GM21737 (cell line): Measurements from ENCODE around the gene GRIK1.
A peak's percentile ranks its signal among the peaks of the same experiment; 100 is the strongest.

Source experiments
- ATAC-seq: cut with Tn5 transposase; IDR thresholded peaks from one replicate; pipeline ENCODE4 v1.9.1; 2021; ENCODE audit warnings: mild to moderate bottlenecking, moderate library complexity; ENCODE audit not compliant: unreplicated experiment

The GRIK1 gene

GRCh38 chr21:29920938-29921337, 18.9 kb downstream of the GRIK1 start:
- ATAC-seq, result no peak

DNA sequence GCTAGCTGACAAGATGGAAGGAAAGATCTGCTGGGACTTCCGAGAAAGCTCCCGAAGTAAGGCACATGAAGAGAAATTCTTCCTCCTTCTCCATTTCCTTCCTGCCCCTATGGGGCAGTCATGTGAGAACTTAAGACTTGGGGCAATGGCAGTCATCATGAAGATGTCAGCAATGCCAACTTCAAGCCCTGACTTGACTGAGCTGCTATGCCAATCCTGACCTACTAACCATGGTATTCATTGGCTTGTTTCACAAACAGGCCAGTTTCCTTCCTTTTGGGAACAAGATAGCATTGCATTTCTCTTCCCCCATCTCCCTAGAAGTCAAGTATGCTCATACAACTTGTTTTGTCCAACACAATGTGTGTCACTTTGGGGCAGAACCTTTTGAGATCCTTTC, 25.5 kb downstream of the GRIK1 start:
- ATAC-seq, result no peak

DNA sequence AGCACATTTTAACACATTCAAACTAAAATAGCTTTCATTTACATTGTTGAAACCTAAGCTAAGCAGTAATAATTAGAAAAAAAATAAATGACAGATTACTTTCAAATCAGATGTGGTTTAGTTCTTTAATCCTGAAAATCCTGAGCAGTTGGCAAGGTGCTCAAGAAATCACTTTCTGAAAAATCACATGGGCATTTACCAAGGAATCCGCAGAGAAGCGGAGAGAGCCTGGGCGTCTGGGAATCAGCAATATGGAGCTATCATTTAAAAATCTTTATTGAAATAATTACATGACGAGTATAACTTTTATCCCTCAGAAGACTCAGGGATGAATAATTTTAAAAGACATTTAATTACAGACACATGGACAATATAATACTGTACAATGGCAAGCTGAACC, 30.2 kb downstream of the GRIK1 start:
- ATAC-seq, result no peak

- no peak for ATAC-seq
These were observed 35.2 kb downstream of the GRIK1 start for GRCh38 chr21:29904359-29905282.

DNA sequence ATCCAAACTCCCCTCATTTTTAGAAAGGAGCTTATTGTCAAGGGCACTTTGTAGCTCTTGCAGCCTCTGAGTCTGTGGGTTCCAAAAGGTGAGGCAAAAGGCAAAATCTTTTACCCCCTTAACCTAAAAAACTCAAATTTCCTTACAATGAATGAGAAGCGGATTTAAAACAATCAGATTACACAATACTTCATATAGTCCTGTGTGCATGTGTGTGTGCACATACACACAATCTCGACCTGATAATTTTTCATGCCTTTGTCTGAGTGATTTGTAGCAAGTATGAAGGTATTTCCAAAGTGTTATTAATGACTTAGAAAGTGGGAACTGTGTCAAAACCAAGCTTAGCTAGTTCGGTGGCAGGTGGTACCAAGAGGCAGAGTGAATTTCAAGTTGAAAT, 42.9 kb downstream of the GRIK1 start:
- ATAC-seq, result no peak

GRCh38 chr21:29893687-29894086, 46.1 kb downstream of the GRIK1 start:
- ATAC-seq, result no peak

GRCh38 chr21:29892379-29892778, 47.4 kb downstream of the GRIK1 start:
- ATAC-seq, result no peak

- no peak for ATAC-seq
These were observed 51.4 kb downstream of the GRIK1 start for GRCh38 chr21:29888437-29888836.

DNA sequence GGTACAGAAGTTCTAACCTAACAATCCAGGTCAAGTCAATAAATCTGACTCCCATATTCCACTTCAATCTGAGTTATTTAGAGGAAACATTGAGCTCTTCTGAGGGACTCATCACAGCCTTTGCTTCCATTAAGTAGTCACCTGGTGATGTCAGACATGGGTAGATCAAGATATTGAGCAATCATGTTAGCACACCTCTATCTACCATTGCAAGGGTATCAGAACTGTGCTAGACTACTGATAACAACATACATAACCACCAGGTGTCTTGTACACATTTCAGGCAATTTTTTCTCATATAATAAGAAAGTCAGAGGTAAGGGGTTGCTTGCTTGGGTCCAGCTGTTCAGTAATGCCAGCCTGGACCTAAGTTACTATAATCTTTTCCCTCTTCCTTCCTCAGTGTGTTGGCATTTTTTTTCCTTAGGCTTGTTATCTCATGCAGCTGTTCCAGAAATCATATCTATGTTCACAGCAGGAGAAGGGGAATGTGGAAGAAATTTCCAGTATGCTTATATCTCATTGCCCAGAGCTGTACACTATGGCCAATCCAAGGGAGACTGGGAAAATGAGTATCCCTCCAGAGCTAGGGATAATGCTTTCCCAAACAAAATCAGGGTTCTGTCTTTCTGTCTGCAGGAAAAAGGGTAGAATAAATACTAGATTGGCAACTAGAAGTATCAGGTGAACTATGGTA, 52.3 kb downstream of the GRIK1 start:
- no peak for ATAC-seq

DNA sequence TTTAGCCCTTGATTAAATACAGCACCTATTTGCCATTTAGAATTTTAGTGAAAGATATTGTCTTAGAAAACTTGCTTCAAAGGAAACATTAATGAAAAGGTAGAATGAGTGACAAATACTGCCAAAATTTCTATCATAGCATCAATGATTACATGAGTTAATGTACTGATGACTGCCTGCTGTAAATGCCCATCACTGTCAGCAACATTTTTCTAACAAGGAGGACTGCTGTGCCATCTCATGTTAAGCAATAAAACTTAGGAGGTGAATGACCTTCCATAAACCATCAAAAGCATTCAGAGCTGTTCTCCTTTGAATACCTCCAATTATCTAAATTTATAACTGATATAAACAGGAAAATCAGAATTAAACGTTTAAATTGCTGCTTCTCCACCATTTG, 54.3 kb downstream of the GRIK1 start:
- no peak for ATAC-seq

DNA sequence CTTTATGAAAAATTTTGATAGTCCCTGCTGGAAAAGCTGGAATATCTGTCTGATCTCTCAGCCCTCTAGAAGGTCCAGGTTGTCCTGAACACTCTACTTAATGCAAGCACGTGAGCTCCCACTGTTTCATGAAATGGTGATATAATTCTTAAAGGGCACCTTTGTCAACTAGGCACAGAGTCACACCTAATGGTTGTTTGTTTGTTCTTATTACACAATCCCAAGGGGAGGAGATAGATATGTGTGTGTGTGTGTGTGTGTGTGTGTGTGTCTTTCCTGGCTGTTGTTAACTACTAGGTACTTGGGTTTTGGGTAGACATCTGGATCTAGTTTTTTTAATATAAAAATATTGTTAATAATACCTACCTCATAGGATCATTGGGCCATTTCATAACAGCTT, 63.9 kb downstream of the GRIK1 start:
- ATAC-seq, result no peak

GRCh38 chr21:29875036-29875716, 64.6 kb downstream of the GRIK1 start:
- ATAC-seq, result no peak

DNA sequence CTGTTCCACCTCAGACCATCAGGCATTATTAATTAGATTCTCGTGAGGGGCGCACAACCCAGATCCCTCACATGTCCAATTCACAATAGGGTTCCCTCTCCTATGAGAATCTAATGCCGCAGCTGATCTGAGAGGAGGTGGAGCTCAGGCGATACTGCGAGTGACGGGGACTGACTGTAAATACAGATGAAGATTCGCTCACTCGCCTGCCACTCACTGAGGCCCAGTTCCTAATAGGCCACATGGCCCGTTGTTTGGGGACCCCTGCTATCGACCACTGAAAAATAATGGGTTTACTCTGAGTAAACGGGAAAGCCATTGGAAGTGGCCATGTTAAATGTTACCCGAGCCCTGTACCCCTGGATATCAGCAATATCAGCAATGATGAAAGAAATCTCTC, 65.9 kb downstream of the GRIK1 start:
- ATAC-seq, result no peak

DNA sequence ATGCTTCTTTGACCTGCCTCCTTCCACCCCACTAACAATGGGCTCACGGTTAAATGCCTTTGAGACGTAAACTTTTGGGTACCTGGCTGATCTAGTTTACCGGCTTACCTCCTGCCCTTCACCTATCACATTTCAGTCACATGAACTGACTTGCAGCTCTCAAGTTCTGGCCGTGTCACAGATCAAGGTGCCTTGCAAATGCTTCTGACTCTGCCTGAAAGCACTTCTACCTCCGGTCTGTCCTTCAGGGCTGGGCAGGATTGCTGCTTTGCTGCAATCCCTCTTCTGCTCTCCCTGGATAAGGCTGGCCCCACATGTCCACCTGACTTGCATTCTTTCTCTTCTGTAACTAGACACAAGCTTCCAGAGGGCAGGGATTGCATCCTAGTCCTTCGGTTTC, 69.0 kb downstream of the GRIK1 start:
- no peak for ATAC-seq

DNA sequence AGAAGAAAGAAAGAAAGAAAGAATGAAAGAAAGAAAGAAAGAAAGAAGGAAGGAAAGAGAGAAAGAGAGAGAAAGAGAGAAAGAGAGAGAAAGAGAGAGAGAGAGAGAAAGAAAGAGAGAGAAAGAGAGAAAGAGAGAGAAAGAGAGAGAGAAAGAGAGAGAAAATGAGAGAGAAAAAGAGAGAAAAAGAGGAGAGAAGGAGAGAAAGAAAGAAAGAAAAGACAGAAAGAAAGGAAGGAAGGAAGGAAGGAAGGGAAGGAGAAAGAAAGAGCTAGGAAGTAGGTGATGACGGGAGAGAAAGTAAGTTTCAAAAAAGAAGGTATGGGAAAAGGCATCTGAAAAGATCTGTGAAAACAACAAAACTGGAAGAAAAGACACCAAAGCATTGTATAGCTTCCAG, 72.0 kb downstream of the GRIK1 start:
- ATAC-seq, result no peak

GRCh38 chr21:29860346-29860745, 79.5 kb downstream of the GRIK1 start:
- no peak for ATAC-seq

GRCh38 chr21:29857150-29857549, 82.6 kb downstream of the GRIK1 start:
- no peak for ATAC-seq

DNA sequence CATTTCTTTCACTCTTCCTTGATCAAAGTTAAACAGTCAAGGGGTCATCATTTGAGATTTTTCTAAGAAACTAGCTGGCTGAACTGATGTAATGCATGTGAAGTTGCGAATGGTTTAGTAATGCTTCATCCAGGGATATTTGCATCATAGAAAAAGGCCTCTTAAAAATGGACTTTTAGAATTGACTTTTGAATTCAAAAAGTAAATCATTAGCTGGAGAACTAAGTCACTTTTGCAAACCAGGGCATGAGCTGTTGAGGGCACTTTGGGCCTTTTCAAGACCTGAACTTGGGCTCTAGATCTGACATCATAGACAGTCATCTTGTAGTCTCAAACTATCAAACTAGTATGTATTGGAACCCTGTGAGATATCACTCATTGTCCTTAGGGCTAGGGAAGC, 85.0 kb downstream of the GRIK1 start:
- no peak for ATAC-seq

DNA sequence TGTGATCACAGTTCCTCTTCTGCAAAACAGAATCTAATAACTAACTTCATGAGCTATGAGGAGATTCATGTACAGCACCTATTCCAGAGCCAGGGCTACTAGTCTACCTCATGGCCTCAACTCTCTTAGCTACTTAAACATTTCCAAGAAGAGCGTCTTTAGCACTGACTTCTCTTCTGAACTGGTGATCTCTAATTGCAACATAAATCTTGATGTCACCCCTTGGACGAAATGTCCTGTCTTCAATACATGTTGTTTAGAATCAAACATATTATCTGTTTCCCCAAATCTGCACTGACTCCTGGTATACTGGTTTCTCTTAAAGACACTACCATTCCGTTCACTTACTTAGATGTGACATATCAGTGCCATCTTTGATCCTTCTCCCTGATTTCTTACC, 88.2 kb downstream of the GRIK1 start:
- ATAC-seq, result no peak

DNA sequence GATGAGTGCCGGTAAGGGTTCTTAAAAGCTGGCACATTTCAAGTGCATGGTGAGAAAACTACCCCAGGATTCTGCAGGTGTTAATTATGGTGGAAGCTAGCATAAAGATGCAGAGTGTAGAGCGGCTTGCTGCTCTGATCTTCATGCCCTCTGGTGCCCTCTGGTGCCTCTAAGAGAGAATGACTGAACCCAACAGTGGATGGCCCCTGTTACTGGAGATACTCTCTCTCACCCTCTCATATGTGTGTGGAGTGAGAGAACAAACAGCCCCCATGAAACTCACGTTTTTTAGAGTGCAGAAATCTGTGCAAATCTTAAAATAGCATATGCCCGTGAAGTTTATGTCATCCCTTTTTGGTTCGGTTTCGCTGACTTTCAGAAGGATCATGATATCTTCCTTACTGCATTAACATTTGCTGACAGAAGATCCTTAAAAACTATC, 90.0 kb downstream of the GRIK1 start:
- peak; percentile 97 for ATAC-seq

DNA sequence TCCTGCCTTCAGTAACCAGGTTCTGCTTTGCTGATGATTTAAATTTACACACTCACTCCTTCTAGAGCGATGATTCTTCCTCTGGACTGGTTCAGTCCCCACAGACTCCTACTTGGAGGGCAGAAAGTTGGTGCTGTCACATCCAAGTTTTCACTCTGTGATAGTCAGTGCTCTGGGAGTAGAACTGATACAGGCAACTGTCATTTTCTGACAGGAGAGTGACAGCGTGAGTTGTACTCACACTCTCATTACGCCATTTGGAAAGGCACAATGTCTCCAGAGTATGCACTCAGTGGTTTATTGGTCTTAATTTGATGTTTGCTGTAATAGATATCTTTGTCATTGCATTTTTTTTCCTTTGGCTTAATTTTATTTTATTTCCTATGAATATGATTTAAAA, 96.0 kb downstream of the GRIK1 start:
- no peak for ATAC-seq

- ATAC-seq, result no peak
These were observed 105.2 kb downstream of the GRIK1 start for GRCh38 chr21:29834617-29835016.
